Small intestine (tissue), 7 donors: ENCODE measurements around the gene SNX30. TPM values are rescaled to one million over a fixed set of nuclear protein-coding genes. Genes with fewer than 3 reads are reported as not detected.

ENCODE experiments used
- DNase-seq, 2 donors: peaks; one replicate each; pipeline versions ENCODE4 v3.0.0 to v3.0.0-alpha.2; 2013
- FAIRE-seq: peaks from 2 replicates; lab custom pipeline; 2012; peaks lifted over from hg19 to GRCh38; lab: Jason Lieb, UNC
- H3K27ac ChIP-seq, 3 donors: one replicate each; pipeline ENCODE4 v1.5.1; 2013; ENCODE audit warnings: low read length in 2 of 3, mild to moderate bottlenecking in 2 of 3, control low read depth in 1 of 3, inconsistent platforms in 1 of 3, low read depth in 1 of 3, moderate library complexity in 1 of 3
- H3K27me3 ChIP-seq, 3 donors: one replicate each; pipeline ENCODE4 v1.6.1; 2013; ENCODE audit warnings: low read length in 3 of 3, inconsistent platforms in 1 of 3; ENCODE audit not compliant: control insufficient read depth in 3 of 3, insufficient read depth in 3 of 3
- H3K36me3 ChIP-seq, 3 donors: one replicate each; pipeline ENCODE4 v1.6.1; 2013; ENCODE audit warnings: low read length in 3 of 3, inconsistent platforms in 1 of 3, low read depth in 1 of 3, mild to moderate bottlenecking in 1 of 3, moderate library complexity in 1 of 3; ENCODE audit not compliant: control insufficient read depth in 3 of 3, insufficient read depth in 2 of 3
- H3K4me1 ChIP-seq, 3 donors: one replicate each; pipeline ENCODE4 v1.6.1; 2013; ENCODE audit warnings: low read length in 2 of 3, inconsistent platforms in 1 of 3, low read depth in 1 of 3, mild to moderate bottlenecking in 1 of 3, moderate library complexity in 1 of 3; ENCODE audit not compliant: control insufficient read depth in 3 of 3, insufficient read depth in 2 of 3
- H3K4me3 ChIP-seq, 3 donors: one replicate each; pipeline ENCODE4 v1.5.1; 2013; ENCODE audit warnings: low read length in 3 of 3, control low read depth in 1 of 3, inconsistent platforms in 1 of 3, low read depth in 1 of 3, mild to moderate bottlenecking in 1 of 3, moderate library complexity in 1 of 3
- H3K9me3 ChIP-seq, 2 donors: one replicate each; pipeline ENCODE4 v1.6.1; 2013; ENCODE audit warnings: low read depth in 1 of 2, low read length in 1 of 2; ENCODE audit not compliant: control insufficient read depth in 2 of 2, insufficient read depth in 1 of 2
- WGBS, 3 donors: extraction: QIAGEN DNeasy Blood & Tissue Kit; methylation state at CpG; one replicate each; pipeline ENCODE4 v1.1.7; 2013; 5-methylcytosine and 5-hydroxymethylcytosine counted together
- polyA plus RNA-seq, 4 donors: library from polyadenylated mRNA; stranded (reverse) in 3 of 4; unstranded in 1 of 4; fragments of 200-250 nt in 3 of 4; fragments of 120-200 nt in 1 of 4; gene quantifications; one replicate each; pipeline versions ENCODE4 v1.2.1 to v1.2.3, GENCODE V29; 2013
- donor health status: healthy with polysubstance abuse.
- donor health status: control.
- donor health status: control.
- donor health status: Bipolar disorder and iron deficiency.
- donor health status: healthy.

SNX30 gene
- polyA plus RNA-seq, 4 donors: 5.1 to 24.9 (median 6.8) TPM

DNA sequence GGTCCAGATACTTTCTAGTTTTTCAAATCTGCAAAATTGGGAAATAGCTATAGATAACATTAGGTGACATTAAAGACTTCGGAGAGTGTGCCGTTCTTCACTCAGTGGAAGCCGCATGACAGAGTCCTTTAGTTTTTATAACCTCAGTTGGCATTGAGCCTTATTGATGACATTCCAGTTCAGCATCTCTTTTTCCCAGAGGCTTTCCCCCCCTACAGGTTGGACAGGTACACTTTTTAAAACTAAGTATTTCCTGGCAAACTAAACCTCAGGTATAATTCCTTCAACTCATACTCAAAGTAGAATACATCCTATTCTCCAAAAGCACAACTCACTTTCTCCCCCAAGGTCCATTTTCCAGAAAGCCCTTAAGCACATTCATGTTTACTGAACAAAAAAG is 81.4 kb downstream of the SNX30 start:
- Histone ChIP-seq H3K36me3 (peaks cover 0 to 19% (median 5%) of the 10 kb centered on the region in 3 donors), H3K27me3 (no peaks in the 10 kb centered on the region), H3K4me3 (no peak overlapping the region), H3K9me3 (no peaks in the 10 kb centered on the region), H3K27ac (no peak overlapping the region), H3K4me1 (peaks cover 5 to 20% (median 5%) of the 10 kb centered on the region in 3 donors)
- 64 to 83% (median 65%) methylated on average over 3 of the region's 3 CpGs for WGBS, 3 donors
- DNase-seq (no peak), FAIRE-seq (no peak)

DNA sequence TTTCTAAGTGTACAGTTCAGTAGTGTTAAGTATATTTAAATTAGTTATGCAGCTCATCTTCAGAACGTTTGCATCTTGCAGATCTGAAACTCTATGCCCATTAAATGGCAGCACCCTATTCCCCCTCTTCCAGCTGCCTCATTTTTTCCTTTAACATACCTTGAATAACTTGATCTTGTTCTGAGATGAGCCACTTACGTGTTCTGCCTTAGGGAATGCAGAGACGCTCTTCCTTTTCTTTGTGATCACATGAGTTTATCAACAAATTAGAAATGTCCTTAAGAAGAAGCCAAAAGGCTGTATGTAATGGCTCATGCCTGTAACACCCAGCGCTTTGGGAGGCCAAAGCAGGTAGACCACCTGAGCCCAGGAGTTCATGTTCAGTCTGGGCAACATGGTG is 82.5 kb downstream of the SNX30 start:
- peaks cover 5 to 22% (median 8%) of the 10 kb centered on the region in 3 donors for H3K4me1 ChIP-seq

GRCh38 chr9:112836394-112836793 is 85.8 kb downstream of the SNX30 start:
- WGBS, 3 donors: 8 to 64% (median 27%) methylated on average over 3 of the region's 3 CpGs
- H3K4me1 ChIP-seq: peaks cover 0 to 22% (median 8%) of the 10 kb centered on the region in 3 donors
- FAIRE-seq: no peak
- H3K27me3 ChIP-seq: no peaks in the 10 kb centered on the region
- DNase-seq: peak; percentile 86 to 93
- peaks cover 3 to 25% (median 9%) of the 10 kb centered on the region in 3 donors for H3K36me3 ChIP-seq
- peak overlapping the region; percentile 68 to 86 (median 74) for H3K27ac ChIP-seq
- no peak overlapping the region for H3K4me3 ChIP-seq
- H3K9me3 ChIP-seq: no peaks in the 10 kb centered on the region

More for the DNA sequence above, 82.5 kb downstream of the SNX30 start:
- H3K27me3 ChIP-seq: no peaks in the 10 kb centered on the region
- no peak overlapping the region for H3K4me3 ChIP-seq
- no peak for FAIRE-seq
- H3K36me3 ChIP-seq: peaks cover 0 to 19% (median 5%) of the 10 kb centered on the region in 3 donors
- DNase-seq: no peak
- no peak overlapping the region for H3K27ac ChIP-seq
- no peaks in the 10 kb centered on the region for H3K9me3 ChIP-seq
- 84 to 92% (median 88%) methylated on average over 4 of the region's 4 CpGs for WGBS, 3 donors

GRCh38 chr9:112838342-112838741 is 87.8 kb downstream of the SNX30 start:
- Histone ChIP-seq H3K9me3 (no peaks in the 10 kb centered on the region), H3K27ac (no peak overlapping the region), H3K4me1 (peaks cover 0 to 22% (median 8%) of the 10 kb centered on the region in 3 donors), H3K36me3 (peaks cover 3 to 29% (median 7%) of the 10 kb centered on the region in 3 donors), H3K4me3 (no peak overlapping the region), H3K27me3 (no peaks in the 10 kb centered on the region)
- FAIRE-seq (no peak), DNase-seq (no peak)
- 66 to 79% (median 67%) methylated on average over 2 of the region's 2 CpGs for WGBS, 3 donors

DNA sequence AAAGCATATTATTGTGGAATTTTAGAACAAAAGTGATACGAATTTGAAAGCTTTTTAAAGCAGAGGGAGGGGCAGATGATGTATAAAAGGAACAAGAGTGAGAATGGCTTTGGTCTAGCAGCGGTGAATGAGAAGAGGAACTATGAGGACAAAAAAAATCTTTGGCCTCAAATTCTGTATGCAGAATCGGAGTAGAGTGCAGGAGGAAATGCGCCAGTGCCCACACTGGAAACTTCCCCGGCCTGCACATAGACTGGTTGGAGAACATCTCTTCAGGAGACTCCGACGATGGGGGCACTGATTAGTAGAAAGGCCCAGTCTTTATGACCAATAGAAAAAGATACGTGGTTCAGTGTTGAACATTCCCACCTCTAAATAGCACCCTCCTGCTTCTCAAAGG is 88.8 kb downstream of the SNX30 start:
- no peaks in the 10 kb centered on the region for H3K27me3 ChIP-seq
- H3K9me3 ChIP-seq: no peaks in the 10 kb centered on the region
- WGBS, 3 donors: 80 to 96% (median 91%) methylated on average over 8 of the region's 8 CpGs
- peaks cover 3 to 22% (median 7%) of the 10 kb centered on the region in 3 donors for H3K36me3 ChIP-seq
- H3K27ac ChIP-seq: no peak overlapping the region
- H3K4me3 ChIP-seq: no peak overlapping the region
- no peak for FAIRE-seq
- H3K4me1 ChIP-seq: peaks cover 0 to 22% (median 8%) of the 10 kb centered on the region in 3 donors
- DNase-seq: no peak

GRCh38 chr9:112841261-112841660 is 90.7 kb downstream of the SNX30 start:
- FAIRE-seq (no peak), DNase-seq (peak in 1 of 2 donors; percentile 19)
- Histone ChIP-seq H3K36me3 (peaks cover 3 to 22% (median 7%) of the 10 kb centered on the region in 3 donors), H3K4me3 (no peak overlapping the region), H3K4me1 (peaks cover 0 to 10% (median 6%) of the 10 kb centered on the region in 3 donors), H3K9me3 (no peaks in the 10 kb centered on the region), H3K27me3 (no peaks in the 10 kb centered on the region), H3K27ac (no peak overlapping the region)
- WGBS, 3 donors: 16 to 46% (median 44%) methylated on average over 3 of the region's 3 CpGs

DNA sequence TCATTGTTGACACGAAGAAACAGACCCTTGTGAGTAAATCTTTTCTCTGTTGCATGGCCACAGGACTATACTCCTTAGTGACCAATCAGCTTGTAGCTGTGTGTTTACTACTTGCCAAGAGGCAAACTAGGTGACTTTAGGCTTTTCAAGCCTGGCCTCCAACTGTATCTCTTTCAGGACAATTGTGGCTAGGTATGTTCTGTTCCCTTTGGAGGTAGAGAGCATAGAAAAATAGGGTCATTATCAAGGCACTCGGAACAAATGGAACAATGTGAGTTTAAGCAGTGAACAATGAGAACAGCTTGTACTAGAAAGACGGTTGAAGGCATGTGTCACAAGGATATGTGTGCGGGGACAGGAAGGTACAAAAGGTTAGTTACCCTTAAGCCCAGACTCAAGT is 92.0 kb downstream of the SNX30 start:
- no peak for DNase-seq
- whole genome bisulfite sequencing, 3 donors: 84 to 95% (median 95%) methylated on average over 4 of the region's 4 CpGs
- peaks cover 3 to 27% (median 7%) of the 10 kb centered on the region in 3 donors for H3K36me3 ChIP-seq

GRCh38 chr9:112844771-112845542 is 94.4 kb downstream of the SNX30 start:
- peaks cover 0 to 38% (median 3%) of the 10 kb centered on the region in 3 donors for H3K36me3 ChIP-seq
- H3K9me3 ChIP-seq: no peaks in the 10 kb centered on the region
- no peaks in the 10 kb centered on the region for H3K4me1 ChIP-seq
- no peaks in the 10 kb centered on the region for H3K27me3 ChIP-seq
- H3K4me3 ChIP-seq: no peak overlapping the region
- DNase-seq: peak; percentile 73 to 80
- WGBS, 3 donors: 30 to 32% (median 30%) methylated on average over 15 of the region's 15 CpGs
- FAIRE-seq: no peak
- no peak overlapping the region for H3K27ac ChIP-seq

More for the DNA sequence above, 92.0 kb downstream of the SNX30 start:
- no peak for FAIRE-seq
- Histone ChIP-seq H3K4me3 (no peak overlapping the region), H3K4me1 (no peaks in the 10 kb centered on the region), H3K9me3 (no peaks in the 10 kb centered on the region), H3K27me3 (no peaks in the 10 kb centered on the region), H3K27ac (no peak overlapping the region)
